ENCODE results near the gene CLIP2. TPM values are rescaled to one million over a fixed set of nuclear protein-coding genes. Genes with fewer than 3 reads are reported as not detected.
"Not testable (repeated sequence)": the region's sequence is repeated elsewhere in the genome, so short reads cannot be mapped to it uniquely, and the experiment has no call there.

CLIP2 gene
- total RNA-seq = 10 to 100 TPM; 27.5 to 35.7 TPM
- 10 to 100 TPM; 15.3 to 16.2 TPM for polyA plus RNA-seq
- long read RNA-seq, donor 1, partial matches to known transcripts = 14 of 19 reads
- long read RNA-seq, donor 1, other reads (novel, unspliced or antisense) = 5 of 19 reads
- long read RNA-seq, donor 2, full-length matches to known transcripts = 10 of 43 reads
- long read RNA-seq, donor 2, partial matches to known transcripts = 13 of 43 reads
- long read RNA-seq, donor 2, other reads (novel, unspliced or antisense) = 20 of 43 reads

DNA sequence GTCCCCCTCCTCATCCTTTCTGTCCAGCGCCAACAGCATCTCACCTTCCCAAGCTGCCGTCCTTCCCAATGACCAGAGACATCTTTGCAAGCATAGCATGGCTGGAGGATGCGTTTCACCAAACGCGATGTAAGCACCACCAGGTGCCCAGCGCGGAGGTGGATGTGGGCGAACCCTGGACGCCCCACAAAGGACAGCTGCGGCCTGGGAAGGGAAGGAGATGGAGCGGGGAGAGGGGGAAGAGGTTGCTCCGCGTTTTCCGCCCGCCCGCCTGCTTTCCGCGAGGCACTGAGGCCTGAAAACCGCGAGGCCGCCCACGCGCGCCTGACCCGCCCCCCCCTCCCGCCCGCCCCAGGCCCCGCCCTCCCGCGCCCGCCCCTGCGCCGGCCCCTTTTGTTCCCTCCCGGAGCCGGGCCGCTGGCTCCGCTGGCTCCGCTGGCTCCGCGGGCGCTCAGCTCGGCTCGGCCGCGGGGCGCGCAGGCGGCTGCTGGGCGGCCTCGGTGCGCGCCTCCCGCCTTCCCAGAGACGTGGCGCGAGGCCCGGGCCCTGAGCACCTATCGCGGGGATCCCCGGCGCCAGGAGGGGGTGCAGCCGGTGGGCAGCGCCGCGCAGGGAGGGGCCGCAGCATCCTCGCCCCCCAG, at the start of gene CLIP2:
TSS of gene CLIP2 (plus strand) at position 390 of the 641 bp plus-strand sequence. CDS start 28,140 bp downstream, outside the sequence.
- Histone ChIP-seq H3K4me3 (ENCODE audit: low read length in 2 of 2) (peak within 1 kb of the TSS; percentile 77 to 96), H3K4me1 (ENCODE audit: control insufficient read depth in 1 of 2, insufficient read depth in 2 of 2, low read length in 2 of 2) (no peaks in the 10 kb centered on the region), H3K27me3 (ENCODE audit: control insufficient read depth in 1 of 2, insufficient read depth in 2 of 2, low read length in 1 of 2) (no peaks in the 10 kb centered on the region), H3K36me3 (ENCODE audit: control insufficient read depth in 1 of 2, insufficient read depth in 2 of 2, low read length in 1 of 2) (no peaks in the 10 kb centered on the region), H3K27ac (ENCODE audit: low read depth in 1 of 2, low read length in 2 of 2) (peak within 1 kb of the TSS in 1 of 2 donors; percentile 41), H3K9me3 (ENCODE audit: control insufficient read depth, low read length) (no peaks in the 10 kb centered on the region)
- ATAC-seq (ENCODE audit: low FRiP score) (peak; percentile 82), DNase-seq (peak; percentile 88 to 94)
- 1 to 2% methylated on average over 26 to 67 of the region's 67 CpGs for WGBS, 2 donors
- intact Hi-C loops (cut with DNase I) = loop anchor here (1.0 to 2.0 kb wide), 2 partner anchors 17 to 20 kb away; no protein-coding TSS in a partner anchor

DNA sequence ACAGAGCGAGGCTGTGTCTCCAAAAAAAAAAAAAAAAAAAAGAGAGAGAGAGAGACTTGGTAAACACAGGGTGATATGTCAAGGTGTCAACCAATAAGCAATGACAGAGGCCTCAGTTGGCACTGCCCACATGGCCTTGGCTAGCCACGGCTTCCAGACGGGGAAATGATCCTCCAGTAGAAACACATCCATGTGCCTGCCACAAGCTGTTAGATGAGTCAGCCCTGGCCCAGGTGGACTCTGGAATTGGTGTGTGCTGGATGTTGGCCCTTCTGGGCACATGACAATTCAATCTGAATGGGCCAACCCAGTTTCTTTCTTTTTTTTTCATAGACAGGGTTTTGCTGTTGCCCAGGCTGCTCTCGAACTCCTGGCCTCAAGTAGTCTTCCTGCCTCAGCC, 48.7 kb upstream of the CLIP2 start:
- Histone ChIP-seq H3K4me1 (ENCODE audit: control insufficient read depth in 1 of 2, insufficient read depth in 2 of 2, low read length in 2 of 2) (no peaks in the 10 kb centered on the region), H3K27ac (ENCODE audit: low read depth in 1 of 2, low read length in 2 of 2) (no peak overlapping the region), H3K36me3 (ENCODE audit: control insufficient read depth in 1 of 2, insufficient read depth in 2 of 2, low read length in 1 of 2) (peaks cover 1 to 4% of the 10 kb centered on the region in 2 donors), H3K9me3 (ENCODE audit: control insufficient read depth, low read length) (no peaks in the 10 kb centered on the region), H3K27me3 (ENCODE audit: control insufficient read depth in 1 of 2, insufficient read depth in 2 of 2, low read length in 1 of 2) (no peaks in the 10 kb centered on the region), H3K4me3 (ENCODE audit: low read length in 2 of 2) (no peak overlapping the region)
- WGBS, 2 donors = 91 to 93% methylated on average over 4 of the region's 4 CpGs
- intact Hi-C loops (cut with DNase I) = no loop called here
- ATAC-seq (ENCODE audit: low FRiP score) (no peak), DNase-seq (no peak)

DNA sequence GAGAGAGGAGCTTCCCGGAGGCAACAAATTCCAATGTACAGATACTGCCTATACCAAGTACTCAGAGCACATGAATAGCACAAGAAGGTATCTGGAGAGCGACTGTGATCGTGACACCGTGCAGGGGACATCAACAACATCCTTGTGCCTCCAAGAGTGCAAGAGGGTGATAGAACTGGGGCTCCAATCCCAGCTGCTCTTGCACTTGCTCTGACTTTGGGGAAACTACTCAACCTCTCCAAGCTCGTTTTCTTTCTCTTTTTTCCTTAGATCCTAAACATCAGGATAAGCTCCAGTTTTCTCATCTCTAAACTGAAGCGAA, 47.1 kb upstream of the CLIP2 start:
- H3K27ac ChIP-seq (ENCODE audit: low read depth in 1 of 2, low read length in 2 of 2) = no peak overlapping the region
- H3K4me3 ChIP-seq (ENCODE audit: low read length in 2 of 2) = no peak overlapping the region
- no peaks in the 10 kb centered on the region for H3K27me3 ChIP-seq (ENCODE audit: control insufficient read depth in 1 of 2, insufficient read depth in 2 of 2, low read length in 1 of 2)
- H3K36me3 ChIP-seq (ENCODE audit: control insufficient read depth in 1 of 2, insufficient read depth in 2 of 2, low read length in 1 of 2) = peaks cover 0 to 1% of the 10 kb centered on the region in 2 donors
- DNase-seq = no peak
- 81 to 84% methylated on average over 6 of the region's 6 CpGs for WGBS, 2 donors
- no peak for ATAC-seq (ENCODE audit: low FRiP score)
- intact Hi-C loops (cut with DNase I) = no loop called here
- H3K9me3 ChIP-seq (ENCODE audit: control insufficient read depth, low read length) = no peaks in the 10 kb centered on the region
- no peaks in the 10 kb centered on the region for H3K4me1 ChIP-seq (ENCODE audit: control insufficient read depth in 1 of 2, insufficient read depth in 2 of 2, low read length in 2 of 2)

DNA sequence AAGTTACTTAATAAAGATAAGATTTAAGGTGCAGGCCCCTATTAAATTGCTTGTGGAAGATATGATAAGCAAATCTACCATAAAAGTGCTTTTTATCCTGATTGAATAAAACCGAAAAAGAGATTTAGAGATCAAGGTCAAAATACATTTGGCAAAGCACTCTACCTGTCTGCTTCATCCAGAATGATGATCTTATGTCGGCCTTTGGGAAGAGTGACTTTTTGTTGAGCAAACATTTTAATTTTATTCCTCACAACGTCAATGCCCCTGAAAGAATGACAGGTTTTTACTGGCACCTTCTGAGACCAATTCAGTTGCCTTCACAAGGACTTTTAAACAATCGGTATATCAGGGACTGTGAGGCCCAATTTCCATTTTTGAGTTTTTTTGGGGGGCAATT, 42.7 kb upstream of the CLIP2 start:
- Histone ChIP-seq H3K36me3 (ENCODE audit: control insufficient read depth in 1 of 2, insufficient read depth in 2 of 2, low read length in 1 of 2) (no peaks in the 10 kb centered on the region), H3K27me3 (ENCODE audit: control insufficient read depth in 1 of 2, insufficient read depth in 2 of 2, low read length in 1 of 2) (no peaks in the 10 kb centered on the region), H3K9me3 (ENCODE audit: control insufficient read depth, low read length) (no peaks in the 10 kb centered on the region), H3K4me3 (ENCODE audit: low read length in 2 of 2) (no peak overlapping the region), H3K27ac (ENCODE audit: low read depth in 1 of 2, low read length in 2 of 2) (no peak overlapping the region), H3K4me1 (ENCODE audit: control insufficient read depth in 1 of 2, insufficient read depth in 2 of 2, low read length in 2 of 2) (no peaks in the 10 kb centered on the region)
- WGBS, 2 donors = 60 to 64% methylated on average over 4 of the region's 4 CpGs
- DNase-seq (no peak), ATAC-seq (ENCODE audit: low FRiP score) (no peak)
- intact Hi-C loops (cut with DNase I) = no loop called here

DNA sequence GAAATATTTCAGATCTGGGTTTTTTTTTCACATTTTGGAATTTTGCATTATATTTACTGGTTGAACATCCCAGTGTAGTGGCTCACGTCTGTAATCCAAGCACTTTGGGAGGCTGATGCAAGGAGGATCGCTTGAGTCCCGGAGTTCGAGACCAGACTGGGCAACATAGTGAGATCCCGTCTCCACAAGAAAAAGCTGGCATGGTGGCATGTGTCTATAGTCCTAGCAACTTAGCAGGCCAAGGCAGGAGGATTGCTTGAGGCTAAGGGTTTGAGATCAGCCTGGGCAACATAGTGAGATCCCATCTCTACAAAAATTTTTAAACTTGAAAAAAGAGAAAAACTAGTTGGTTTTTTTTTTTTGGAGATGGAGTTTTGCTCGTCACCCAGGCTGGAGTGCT, 41.1 kb upstream of the CLIP2 start:
- ATAC-seq (ENCODE audit: low FRiP score) (no peak), DNase-seq (no peak)
- no peak overlapping the region for H3K4me3 ChIP-seq (ENCODE audit: low read length in 2 of 2)
- H3K27me3 ChIP-seq (ENCODE audit: control insufficient read depth in 1 of 2, insufficient read depth in 2 of 2, low read length in 1 of 2) = no peaks in the 10 kb centered on the region
- intact Hi-C loops (cut with DNase I) = no loop called here
- no peaks in the 10 kb centered on the region for H3K9me3 ChIP-seq (ENCODE audit: control insufficient read depth, low read length)
- WGBS, 2 donors = 90 to 93% methylated on average over 6 of the region's 6 CpGs
- no peaks in the 10 kb centered on the region for H3K36me3 ChIP-seq (ENCODE audit: control insufficient read depth in 1 of 2, insufficient read depth in 2 of 2, low read length in 1 of 2)
- no peak overlapping the region for H3K27ac ChIP-seq (ENCODE audit: low read depth in 1 of 2, low read length in 2 of 2)
- H3K4me1 ChIP-seq (ENCODE audit: control insufficient read depth in 1 of 2, insufficient read depth in 2 of 2, low read length in 2 of 2) = no peaks in the 10 kb centered on the region

DNA sequence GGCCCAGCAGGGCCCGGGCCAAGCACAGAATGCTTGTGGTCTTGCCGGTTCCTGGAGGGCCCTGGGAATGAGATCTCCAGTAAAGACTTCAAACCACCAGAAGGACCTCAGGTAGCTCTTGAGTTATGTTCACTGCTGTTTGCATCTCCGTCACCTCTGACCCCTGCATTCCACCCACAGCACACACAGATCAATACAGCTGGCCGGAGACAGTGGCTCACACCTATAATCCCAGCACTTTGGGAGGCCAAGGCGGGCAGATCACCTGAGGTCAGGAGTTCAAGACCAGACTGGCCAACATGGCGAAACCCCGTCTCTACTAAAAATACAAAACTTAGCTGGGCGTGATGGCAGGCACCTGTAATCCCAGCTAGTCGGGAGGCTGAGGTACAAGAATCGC, 40.1 kb upstream of the CLIP2 start:
- H3K9me3 ChIP-seq (ENCODE audit: control insufficient read depth, low read length); H3K27me3 ChIP-seq (ENCODE audit: control insufficient read depth in 1 of 2, insufficient read depth in 2 of 2, low read length in 1 of 2); DNase-seq; H3K4me1 ChIP-seq (ENCODE audit: control insufficient read depth in 1 of 2, insufficient read depth in 2 of 2, low read length in 2 of 2); H3K36me3 ChIP-seq (ENCODE audit: control insufficient read depth in 1 of 2, insufficient read depth in 2 of 2, low read length in 1 of 2); ATAC-seq (ENCODE audit: low FRiP score); H3K27ac ChIP-seq (ENCODE audit: low read depth in 1 of 2, low read length in 2 of 2); intact Hi-C loops (cut with DNase I); H3K4me3 ChIP-seq (ENCODE audit: low read length in 2 of 2): not testable (repeated sequence)
- WGBS, 2 donors = 95 to 96% methylated on average over 10 of the region's 10 CpGs

DNA sequence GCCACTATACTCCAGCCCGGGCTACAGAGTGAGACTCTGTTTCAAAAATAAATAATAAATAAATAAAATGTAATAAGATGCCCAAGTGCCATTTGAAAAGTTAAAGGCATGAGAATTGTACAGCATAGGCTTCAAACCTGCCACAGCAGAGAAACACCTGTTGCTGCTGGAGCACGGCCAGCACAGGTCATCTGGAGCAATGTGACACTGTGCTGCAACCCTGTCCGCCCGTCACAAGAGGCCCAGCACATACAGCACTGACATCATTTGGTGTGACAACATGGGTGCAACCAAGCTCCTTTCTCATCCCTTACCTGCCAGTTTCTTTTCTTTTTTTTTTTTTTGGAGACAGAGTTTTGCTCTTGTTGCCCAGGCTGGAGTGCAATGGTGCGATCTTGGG, 36.3 kb upstream of the CLIP2 start:
- DNase-seq (no peak), ATAC-seq (ENCODE audit: low FRiP score) (no peak)
- H3K27me3 ChIP-seq (ENCODE audit: control insufficient read depth in 1 of 2, insufficient read depth in 2 of 2, low read length in 1 of 2) = no peaks in the 10 kb centered on the region
- no peaks in the 10 kb centered on the region for H3K9me3 ChIP-seq (ENCODE audit: control insufficient read depth, low read length)
- H3K4me3 ChIP-seq (ENCODE audit: low read length in 2 of 2) = no peak overlapping the region
- 79 to 81% methylated on average over 5 of the region's 5 CpGs for WGBS, 2 donors
- no peak overlapping the region for H3K27ac ChIP-seq (ENCODE audit: low read depth in 1 of 2, low read length in 2 of 2)
- H3K36me3 ChIP-seq (ENCODE audit: control insufficient read depth in 1 of 2, insufficient read depth in 2 of 2, low read length in 1 of 2) = no peaks in the 10 kb centered on the region
- H3K4me1 ChIP-seq (ENCODE audit: control insufficient read depth in 1 of 2, insufficient read depth in 2 of 2, low read length in 2 of 2) = no peaks in the 10 kb centered on the region
- intact Hi-C loops (cut with DNase I) = no loop called here

DNA sequence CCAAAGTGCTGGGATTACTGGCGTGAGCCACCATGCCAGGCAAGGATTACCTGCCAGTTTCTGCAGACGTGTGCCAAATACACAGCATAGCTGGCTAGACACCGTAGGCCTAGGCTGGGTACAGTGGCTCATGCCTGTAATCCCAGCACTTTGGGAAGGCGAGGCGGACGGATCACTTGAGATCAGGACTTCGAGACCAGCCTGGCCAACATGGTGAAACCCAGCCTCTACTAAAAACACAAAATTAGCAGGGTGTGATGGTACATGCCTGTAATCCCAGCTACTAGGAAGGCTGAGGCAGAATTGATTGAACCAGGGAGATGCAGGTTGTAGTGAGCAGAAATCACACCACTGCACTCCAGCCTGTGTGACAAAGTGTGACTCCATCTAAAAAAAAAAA, 35.9 kb upstream of the CLIP2 start:
- WGBS, 2 donors = 65 to 67% methylated on average over 7 of the region's 7 CpGs
- DNase-seq = no peak
- H3K27ac ChIP-seq (ENCODE audit: low read depth in 1 of 2, low read length in 2 of 2) = no peak overlapping the region
- no peaks in the 10 kb centered on the region for H3K27me3 ChIP-seq (ENCODE audit: control insufficient read depth in 1 of 2, insufficient read depth in 2 of 2, low read length in 1 of 2)
- no peak for ATAC-seq (ENCODE audit: low FRiP score)
- intact Hi-C loops (cut with DNase I) = no loop called here
- no peaks in the 10 kb centered on the region for H3K36me3 ChIP-seq (ENCODE audit: control insufficient read depth in 1 of 2, insufficient read depth in 2 of 2, low read length in 1 of 2)
- H3K4me3 ChIP-seq (ENCODE audit: low read length in 2 of 2) = no peak overlapping the region
- no peaks in the 10 kb centered on the region for H3K9me3 ChIP-seq (ENCODE audit: control insufficient read depth, low read length)
- no peaks in the 10 kb centered on the region for H3K4me1 ChIP-seq (ENCODE audit: control insufficient read depth in 1 of 2, insufficient read depth in 2 of 2, low read length in 2 of 2)

DNA sequence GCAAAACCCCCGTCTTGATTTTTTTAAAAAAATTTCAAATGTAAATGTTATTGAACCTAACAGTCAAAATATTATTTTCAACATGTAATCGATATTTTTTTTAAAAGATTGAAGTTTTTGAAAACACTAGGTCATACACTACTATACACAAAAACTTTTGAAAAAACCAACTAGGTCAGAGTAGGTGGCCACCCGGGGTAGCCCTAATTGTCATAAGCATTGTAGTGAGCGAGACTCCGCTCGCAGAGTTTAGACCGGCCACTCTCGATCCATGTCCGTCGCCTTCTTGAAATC, 35.4 kb upstream of the CLIP2 start:
- H3K4me1 ChIP-seq (ENCODE audit: control insufficient read depth in 1 of 2, insufficient read depth in 2 of 2, low read length in 2 of 2) = no peaks in the 10 kb centered on the region
- peak overlapping the region in 1 of 2 donors; percentile 60 for H3K27ac ChIP-seq (ENCODE audit: low read depth in 1 of 2, low read length in 2 of 2)
- H3K9me3 ChIP-seq (ENCODE audit: control insufficient read depth, low read length) = no peaks in the 10 kb centered on the region
- 1% methylated on average over 10 of the region's 10 CpGs for WGBS, 2 donors
- intact Hi-C loops (cut with DNase I) = loop anchor here in 1 of 2 donors (2.0 kb wide), 1 partner anchor 43 kb away; the partner anchor contains the start of gene LAT2
- H3K4me3 ChIP-seq (ENCODE audit: low read length in 2 of 2) = peak overlapping the region; percentile 70 to 85
- peak; percentile 15 for ATAC-seq (ENCODE audit: low FRiP score)
- no peaks in the 10 kb centered on the region for H3K36me3 ChIP-seq (ENCODE audit: control insufficient read depth in 1 of 2, insufficient read depth in 2 of 2, low read length in 1 of 2)
- no peaks in the 10 kb centered on the region for H3K27me3 ChIP-seq (ENCODE audit: control insufficient read depth in 1 of 2, insufficient read depth in 2 of 2, low read length in 1 of 2)
- DNase-seq = no peak
